ENCODE results near the gene COMP.

DNA sequence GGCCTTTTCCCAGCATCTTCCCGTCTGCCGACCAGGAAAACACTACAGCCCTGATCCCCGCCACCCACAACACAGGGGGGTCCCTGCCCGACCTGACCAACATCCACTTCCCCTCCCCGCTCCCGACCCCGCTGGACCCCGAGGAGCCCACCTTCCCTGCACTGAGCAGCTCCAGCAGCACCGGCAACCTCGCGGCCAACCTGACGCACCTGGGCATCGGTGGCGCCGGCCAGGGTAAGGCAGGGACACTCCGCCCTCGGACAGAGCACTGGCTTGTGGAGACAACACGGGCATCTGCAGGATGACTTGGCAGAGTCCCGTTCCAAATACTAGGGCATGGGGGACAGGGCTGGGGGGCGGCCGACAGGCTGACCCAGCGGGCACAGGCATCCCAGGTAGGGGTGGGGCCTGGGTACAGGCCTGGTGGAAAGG, 31.1 kb downstream of the COMP start:
- TF ChIP-seq POLR2A (IDR thresholded peaks at IDR 0.05; ENCODE audit: low read depth) = no peak
- TF ChIP-seq, protein P1, sequence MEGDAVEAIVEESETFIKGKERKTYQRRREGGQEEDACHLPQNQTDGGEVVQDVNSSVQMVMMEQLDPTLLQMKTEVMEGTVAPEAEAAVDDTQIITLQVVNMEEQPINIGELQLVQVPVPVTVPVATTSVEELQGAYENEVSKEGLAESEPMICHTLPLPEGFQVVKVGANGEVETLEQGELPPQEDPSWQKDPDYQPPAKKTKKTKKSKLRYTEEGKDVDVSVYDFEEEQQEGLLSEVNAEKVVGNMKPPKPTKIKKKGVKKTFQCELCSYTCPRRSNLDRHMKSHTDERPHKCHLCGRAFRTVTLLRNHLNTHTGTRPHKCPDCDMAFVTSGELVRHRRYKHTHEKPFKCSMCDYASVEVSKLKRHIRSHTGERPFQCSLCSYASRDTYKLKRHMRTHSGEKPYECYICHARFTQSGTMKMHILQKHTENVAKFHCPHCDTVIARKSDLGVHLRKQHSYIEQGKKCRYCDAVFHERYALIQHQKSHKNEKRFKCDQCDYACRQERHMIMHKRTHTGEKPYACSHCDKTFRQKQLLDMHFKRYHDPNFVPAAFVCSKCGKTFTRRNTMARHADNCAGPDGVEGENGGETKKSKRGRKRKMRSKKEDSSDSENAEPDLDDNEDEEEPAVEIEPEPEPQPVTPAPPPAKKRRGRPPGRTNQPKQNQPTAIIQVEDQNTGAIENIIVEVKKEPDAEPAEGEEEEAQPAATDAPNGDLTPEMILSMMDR (IDR thresholded peaks at IDR 0.05) = no peak
- TF ChIP-seq EP300 (IDR thresholded peaks at IDR 0.05) = no peak
- no peak for TF ChIP-seq POLR2AphosphoS5 (IDR thresholded peaks at IDR 0.05)

Data from esophagus muscularis mucosa (tissue), 4 donors.